Transverse colon (tissue), 4 donors: ENCODE results near the gene ABHD11. TPM values are rescaled to one million over a fixed set of nuclear protein-coding genes. Genes with fewer than 3 reads are reported as not detected.

Experiments used
- DNase-seq: peaks from one replicate; pipeline ENCODE4 v3.0.0-alpha.2; 2019
- H3K27ac ChIP-seq, 4 donors: fragments of 200-600 bp; sonication (generic); 2 replicates each; pipeline ENCODE4 v1.5.1; 2016 to 2018; ENCODE audit warnings: inconsistent platforms in 4 of 4
- H3K27me3 ChIP-seq: fragments of 200-600 bp; sonication (generic); 2 replicates; pipeline ENCODE4 v1.5.1; 2017; ENCODE audit warnings: inconsistent platforms
- H3K36me3 ChIP-seq, 4 donors: fragments of 200-600 bp; sonication (generic); 2 replicates each; pipeline ENCODE4 v1.5.1; 2017 to 2019; ENCODE audit warnings: inconsistent platforms in 4 of 4
- H3K4me1 ChIP-seq, 4 donors: fragments of 200-600 bp; sonication (generic); 2 replicates each; pipeline ENCODE4 v1.5.1; 2017 to 2020; ENCODE audit warnings: inconsistent platforms in 4 of 4
- H3K4me3 ChIP-seq, 4 donors: fragments of 200-600 bp; sonication (generic); 1 replicate in 1 of 4; 2 replicates in 3 of 4; pipeline versions ENCODE4 v1.5.1 to v1.6.1; 2017 to 2019; ENCODE audit warnings: inconsistent platforms in 4 of 4
- H3K9me3 ChIP-seq, 2 donors: fragments of 200-600 bp; sonication (generic); 2 replicates each; pipeline ENCODE4 v1.5.1; 2017 to 2019; ENCODE audit warnings: inconsistent platforms in 2 of 2
- EP300 ChIP-seq: sonication (generic); formaldehyde crosslinking; IDR thresholded peaks from one replicate; pipeline ENCODE4 v1.6.1; 2017; ENCODE audit warnings: antibody characterized with exemption, low read depth
- POLR2A ChIP-seq: fragments of 450-650 bp; IDR thresholded peaks from one replicate; pipeline ENCODE4 v1.6.1; 2016; ENCODE audit warnings: antibody characterized with exemption, mild to moderate bottlenecking, moderate library complexity
- POLR2AphosphoS5 ChIP-seq, 3 donors: sonication (generic); formaldehyde crosslinking; IDR thresholded peaks; one replicate each; pipeline ENCODE4 v1.6.1; 2016; ENCODE audit warnings: antibody characterized with exemption in 3 of 3
- WGBS, 2 donors: methylation state at CpG; one replicate each; pipeline ENCODE4 v1.1.5; 2018; ENCODE audit warnings: low coverage in 1 of 2; 5-methylcytosine and 5-hydroxymethylcytosine counted together
- in situ Hi-C, 4 donors: fragments of 200-750 bp; cut with MboI; loops; one replicate each; pipeline versions ENCODE4 v1.15.0 to v1.15.1; 2017; ENCODE audit warnings: low sequenced_read_pairs in 3 of 4, low pct_ligation_motif_present in 1 of 4, low pct_unique_long_range_greater_than_20kb in 1 of 4
- intact Hi-C: fragments of 100-400 bp; cut with DNase I; formaldehyde crosslinking; loops from one replicate; pipeline ENCODE4 v1.15.1; 2023; ENCODE audit warnings: low total_unique reads
- total RNA-seq, 4 donors: library from RNA; depleted of rRNA; stranded (reverse); fragments of >200 nt; gene quantifications; one replicate each; pipeline ENCODE4 v1.1.0, GENCODE V29; 2016
- TF ChIP-seq, protein P1 (sequence below), 5 experiments: fragments of 200-600 bp in 3 of 5; fragments of 450-650 bp in 2 of 5; sonication (generic) in 3 of 5; IDR thresholded peaks; 1 replicate in 2 of 5; 2 replicates in 3 of 5; pipeline ENCODE4 v1.5.1; 2016 to 2017; ENCODE audit warnings: antibody characterized with exemption in 5 of 5, inconsistent platforms in 3 of 5, mild to moderate bottlenecking in 2 of 5, moderate library complexity in 1 of 5

ABHD11 gene
- total RNA-seq, 4 donors from 2014 or later: 108 to 177 (median 117) TPM

DNA sequence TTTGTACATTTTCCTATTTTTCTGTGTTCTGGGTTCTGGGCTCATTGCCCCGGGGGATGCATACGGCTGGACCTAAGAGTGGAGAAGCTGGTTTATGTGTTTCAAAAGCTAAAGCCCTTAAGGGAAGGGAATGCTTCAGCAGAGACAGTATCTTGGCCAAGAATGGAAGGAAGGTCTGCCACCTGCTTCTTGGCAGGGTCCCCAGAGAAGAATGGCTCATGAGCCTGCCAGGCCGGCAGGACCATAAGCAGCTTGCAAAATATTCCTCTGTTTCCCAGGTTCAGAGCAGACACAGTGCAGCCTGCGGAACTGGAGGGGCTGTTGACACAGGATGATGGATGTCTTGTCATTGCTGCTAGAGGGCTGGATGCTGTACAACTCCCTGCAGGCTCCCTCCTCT is 7.8 kb upstream of the ABHD11 start:
- intact Hi-C loops: no loop called here

DNA sequence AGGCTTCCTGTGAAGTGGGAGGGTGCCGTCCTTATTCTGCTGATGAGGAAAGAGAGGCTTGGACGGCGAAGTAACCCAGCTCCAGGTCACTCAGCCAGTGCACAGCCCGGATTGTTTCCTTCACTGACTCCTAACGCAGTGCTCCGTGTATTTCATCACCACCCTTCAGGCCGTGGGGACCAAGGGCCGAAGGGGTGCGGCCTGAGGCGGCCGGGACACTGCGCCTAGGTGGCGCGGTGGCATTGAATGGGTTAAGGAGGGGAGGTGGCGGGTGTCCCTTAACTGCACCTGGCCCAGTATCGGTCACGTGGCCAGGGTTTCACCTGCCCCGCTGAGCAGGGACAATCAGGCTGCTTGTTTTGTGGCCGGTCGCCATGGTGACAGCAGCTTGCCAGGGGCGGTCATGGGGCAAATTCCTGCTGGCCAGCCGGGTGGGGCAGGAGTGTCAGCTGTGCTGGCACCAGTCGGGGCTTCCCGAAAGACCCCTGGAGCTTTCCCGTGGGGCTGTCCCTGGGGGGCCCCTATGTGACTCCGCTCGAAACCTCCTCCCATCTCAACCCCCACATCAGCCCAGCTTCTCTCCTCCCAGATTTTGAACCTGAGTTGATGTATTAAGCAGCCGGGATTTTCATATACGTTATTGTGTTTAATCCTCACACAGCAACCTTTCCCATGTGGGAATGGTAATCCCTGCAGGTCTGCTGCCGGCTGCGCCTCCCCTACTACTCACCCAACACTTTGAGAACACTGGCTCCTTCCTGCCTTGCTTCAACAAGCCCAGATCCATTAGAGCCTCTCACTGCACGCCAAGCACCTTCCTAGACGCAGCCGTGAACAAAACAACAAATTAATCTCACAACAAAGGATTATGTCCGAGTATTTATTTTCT is 4.4 kb upstream of the ABHD11 start:
- H3K4me1 ChIP-seq: peaks cover 9 to 51% (median 29%) of the 10 kb centered on the region in 4 donors
- WGBS, 2 donors: 33 to 59% methylated on average over 5 to 35 of the region's 35 CpGs
- TF ChIP-seq POLR2A (peak; percentile 43), POLR2AphosphoS5 (IDR thresholded peaks at IDR 0.05) (peak; percentile 38 to 79 (median 77)), EP300 (peak; percentile 90)
- TF ChIP-seq, protein P1, sequence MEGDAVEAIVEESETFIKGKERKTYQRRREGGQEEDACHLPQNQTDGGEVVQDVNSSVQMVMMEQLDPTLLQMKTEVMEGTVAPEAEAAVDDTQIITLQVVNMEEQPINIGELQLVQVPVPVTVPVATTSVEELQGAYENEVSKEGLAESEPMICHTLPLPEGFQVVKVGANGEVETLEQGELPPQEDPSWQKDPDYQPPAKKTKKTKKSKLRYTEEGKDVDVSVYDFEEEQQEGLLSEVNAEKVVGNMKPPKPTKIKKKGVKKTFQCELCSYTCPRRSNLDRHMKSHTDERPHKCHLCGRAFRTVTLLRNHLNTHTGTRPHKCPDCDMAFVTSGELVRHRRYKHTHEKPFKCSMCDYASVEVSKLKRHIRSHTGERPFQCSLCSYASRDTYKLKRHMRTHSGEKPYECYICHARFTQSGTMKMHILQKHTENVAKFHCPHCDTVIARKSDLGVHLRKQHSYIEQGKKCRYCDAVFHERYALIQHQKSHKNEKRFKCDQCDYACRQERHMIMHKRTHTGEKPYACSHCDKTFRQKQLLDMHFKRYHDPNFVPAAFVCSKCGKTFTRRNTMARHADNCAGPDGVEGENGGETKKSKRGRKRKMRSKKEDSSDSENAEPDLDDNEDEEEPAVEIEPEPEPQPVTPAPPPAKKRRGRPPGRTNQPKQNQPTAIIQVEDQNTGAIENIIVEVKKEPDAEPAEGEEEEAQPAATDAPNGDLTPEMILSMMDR (IDR thresholded peaks at IDR 0.05): no peak
- no peaks in the 10 kb centered on the region for H3K27me3 ChIP-seq
- H3K36me3 ChIP-seq: no peaks in the 10 kb centered on the region
- peak overlapping the region in 2 of 4 donors; percentile 1 to 24 for H3K4me3 ChIP-seq
- peak overlapping the region; percentile 86 to 98 (median 96) for H3K27ac ChIP-seq
- H3K9me3 ChIP-seq: no peaks in the 10 kb centered on the region
- intact Hi-C loops (no loop called here), in situ Hi-C loops (no loop called here)
- peak; percentile 97 for DNase-seq

More for the DNA sequence above, 7.8 kb upstream of the ABHD11 start:
- Histone ChIP-seq H3K36me3 (no peaks in the 10 kb centered on the region), H3K27ac (peak overlapping the region; percentile 1 to 55 (median 15)), H3K4me3 (no peak overlapping the region), H3K27me3 (no peaks in the 10 kb centered on the region), H3K4me1 (peaks cover 17 to 63% (median 39%) of the 10 kb centered on the region in 4 donors), H3K9me3 (no peaks in the 10 kb centered on the region)
- in situ Hi-C loops: no loop called here
- DNase-seq: no peak
- TF ChIP-seq POLR2A (no peak), EP300 (no peak), POLR2AphosphoS5 (IDR thresholded peaks at IDR 0.05) (no peak)
- TF ChIP-seq, protein P1 (IDR thresholded peaks at IDR 0.05): no peak
- WGBS, 2 donors: 54% methylated on average over 4 of the region's 4 CpGs; no CpG with 5 or more reads in 1 of the 2 donors

DNA sequence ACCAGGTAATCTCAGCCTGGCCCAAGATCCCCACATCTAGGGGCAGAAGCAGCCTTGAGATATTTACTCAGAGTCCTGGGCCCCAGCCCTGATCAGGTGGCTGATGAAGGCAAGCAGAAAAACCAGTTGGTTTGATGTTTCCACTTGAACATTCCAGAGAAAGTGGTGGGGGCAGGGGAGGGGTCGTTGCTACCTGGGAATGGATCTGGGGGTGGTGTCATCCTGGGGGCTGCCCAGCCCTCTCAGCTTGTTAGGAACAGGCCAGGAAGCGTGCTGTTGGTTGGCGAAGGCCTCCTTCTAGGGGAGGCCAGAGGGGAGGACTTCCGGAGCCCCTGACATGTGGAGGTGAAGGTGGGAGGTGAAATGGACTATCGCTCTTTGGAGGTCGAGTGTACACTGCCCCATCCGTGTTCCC is 3.7 kb upstream of the ABHD11 start:
- no peak for DNase-seq
- WGBS, 2 donors: 44% methylated on average over 7 of the region's 7 CpGs; no CpG with 5 or more reads in 1 of the 2 donors
- Histone ChIP-seq H3K4me3 (no peak overlapping the region), H3K27me3 (no peaks in the 10 kb centered on the region), H3K4me1 (peaks cover 14 to 53% (median 36%) of the 10 kb centered on the region in 4 donors), H3K36me3 (no peaks in the 10 kb centered on the region), H3K9me3 (no peaks in the 10 kb centered on the region), H3K27ac (peak overlapping the region; percentile 86 to 98 (median 96))
- TF ChIP-seq POLR2AphosphoS5 (IDR thresholded peaks at IDR 0.05): no peak
- TF ChIP-seq, protein P1 (IDR thresholded peaks at IDR 0.05): peak in 2 of 5 experiments; percentile 32 to 39
- in situ Hi-C loops (no loop called here), intact Hi-C loops (no loop called here)

DNA sequence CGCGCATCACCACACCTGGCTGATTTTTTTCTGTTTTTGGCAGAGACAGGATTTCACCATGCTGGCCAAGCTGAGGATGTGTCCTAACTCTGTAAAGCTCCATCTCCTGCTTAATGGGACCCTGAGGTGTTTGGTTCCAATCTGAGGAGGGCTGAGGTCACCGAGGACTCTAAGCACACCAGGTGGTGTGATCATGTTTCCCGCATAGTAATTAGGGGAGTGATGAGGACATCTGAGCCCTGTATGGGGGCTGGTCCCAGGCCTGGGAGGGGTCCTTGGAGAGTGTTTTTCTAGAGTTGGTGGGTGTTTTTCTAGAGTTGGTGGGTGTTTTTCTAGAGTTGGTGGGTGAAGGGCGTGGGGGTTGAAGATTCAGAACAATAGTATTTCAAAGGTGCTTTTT is 3.0 kb upstream of the ABHD11 start:
- H3K27me3 ChIP-seq: no peaks in the 10 kb centered on the region
- in situ Hi-C loops (no loop called here), intact Hi-C loops (no loop called here)
- H3K9me3 ChIP-seq: no peaks in the 10 kb centered on the region
- H3K36me3 ChIP-seq: no peaks in the 10 kb centered on the region
- H3K27ac ChIP-seq: peak overlapping the region; percentile 86 to 98 (median 96)
- DNase-seq: no peak
- no peak overlapping the region for H3K4me3 ChIP-seq
- peaks cover 14 to 57% (median 42%) of the 10 kb centered on the region in 4 donors for H3K4me1 ChIP-seq
- no peak for TF ChIP-seq POLR2AphosphoS5 (IDR thresholded peaks at IDR 0.05)
- TF ChIP-seq, protein P1 (IDR thresholded peaks at IDR 0.05): no peak
- no peak for TF ChIP-seq POLR2A
- no peak for TF ChIP-seq EP300
- WGBS, 2 donors: 69 to 100% methylated on average over 1 to 5 of the region's 5 CpGs
